Caco-2 (cell line): ENCODE results near the gene KIRREL2. TPM values are rescaled to one million over a fixed set of nuclear protein-coding genes. Genes with fewer than 3 reads are reported as not detected.
A peak's percentile ranks its signal among the peaks of the same experiment; 100 is the strongest.

Source experiments
- BruUV-seq: library from RNA; stranded (reverse); fragments of 400-500 nt; replicated peaks from 2 replicates; lab custom pipeline; 2021; lab: Mats Ljungman, UMichigan
- CTCF ChIA-PET: fragments of 300-600 bp; sonication (Branson Sonifier 250); formaldehyde crosslinking; loops from one replicate; lab custom pipeline; 2022; ENCODE audit warnings: antibody characterized with exemption; lab: Charles Lee
- POLR2A ChIA-PET: fragments of 300-600 bp; sonication (Branson Sonifier 250); formaldehyde crosslinking; loops from one replicate; lab custom pipeline; 2022; ENCODE audit warnings: antibody characterized with exemption; lab: Charles Lee
- DNase-seq, 2 experiments: peaks; one replicate each; pipeline versions ENCODE4 v3.0.0 to v3.0.0-alpha.2; 2020 to 2022
- H3K27me3 ChIP-seq: replicated peaks from 2 replicates; pipeline ENCODE4 v1.6.0; 2011; ENCODE audit warnings: low read length; ENCODE audit not compliant: control insufficient read depth, insufficient read depth
- H3K36me3 ChIP-seq: 2 replicates; pipeline ENCODE4 v1.5.1; 2011; ENCODE audit warnings: low read length; ENCODE audit not compliant: control insufficient read depth, insufficient read depth
- H3K4me1 ChIP-seq: fragments of 250-450 bp; sonication (Bioruptor Pico); 2 replicates; pipeline ENCODE4 v1.5.1; 2020; ENCODE audit warnings: mild to moderate bottlenecking
- H3K4me3 ChIP-seq: 2 replicates; pipeline ENCODE4 v1.5.1; 2011; ENCODE audit warnings: low read depth, mild to moderate bottlenecking, control low read depth, low read length
- H3K9me3 ChIP-seq: fragments of 250-450 bp; sonication (Bioruptor Pico); 2 replicates; pipeline ENCODE4 v1.5.1; 2020; ENCODE audit warnings: mild to moderate bottlenecking, moderate library complexity
- H3K27ac Mint-ChIP-seq: one replicate; pipeline ENCODE4 v1.8.0; 2022; ENCODE audit warnings: mixed read lengths; ENCODE audit not compliant: unreplicated experiment
- H3K27me3 Mint-ChIP-seq: one replicate; pipeline ENCODE4 v1.8.0; 2022; ENCODE audit warnings: mixed read lengths; ENCODE audit not compliant: insufficient read depth, unreplicated experiment
- H3K36me3 Mint-ChIP-seq: one replicate; pipeline ENCODE4 v1.8.0; 2022; ENCODE audit warnings: mild to moderate bottlenecking, mixed read lengths; ENCODE audit not compliant: insufficient read depth, unreplicated experiment
- H3K4me1 Mint-ChIP-seq: one replicate; pipeline ENCODE4 v1.8.0; 2022; ENCODE audit warnings: low read depth, mixed read lengths; ENCODE audit not compliant: unreplicated experiment
- H3K4me3 Mint-ChIP-seq: one replicate; pipeline ENCODE4 v1.8.0; 2022; ENCODE audit warnings: mild to moderate bottlenecking, moderate library complexity, mixed read lengths; ENCODE audit not compliant: unreplicated experiment
- H3K9me3 Mint-ChIP-seq: one replicate; pipeline ENCODE4 v1.8.0; 2022; ENCODE audit warnings: mixed read lengths; ENCODE audit not compliant: unreplicated experiment
- CTCF ChIP-seq, 2 experiments: fragments of 200-600 bp in 1 of 2; IDR thresholded peaks; 1 replicate in 1 of 2; 2 replicates in 1 of 2; pipeline versions ENCODE4 v1.5.1 to v1.8.0; 2011 to 2022; ENCODE audit warnings: antibody characterized with exemption in 1 of 2, control low read depth in 1 of 2, inconsistent platforms in 1 of 2, low read depth in 1 of 2, low read length in 1 of 2, mild to moderate bottlenecking in 1 of 2, moderate library complexity in 1 of 2; ENCODE audit not compliant: insufficient read depth in 1 of 2, severe bottlenecking in 1 of 2, unreplicated experiment in 1 of 2
- intact Hi-C: fragments of 100-400 bp; cut with micrococcal nuclease; formaldehyde crosslinking; loops from one replicate; pipeline ENCODE4 v1.10.0; 2022; ENCODE audit not compliant: unreplicated experiment
- total RNA-seq: library from RNA; stranded (reverse); gene quantifications from 2 replicates; pipeline ENCODE4 v1.2.3, GENCODE V29; 2022

Gene KIRREL2
- total RNA-seq, 1 experiment from 2014 or later = 0.14 TPM

- BruUV-seq = no TSS peak
- H3K9me3 Mint-ChIP-seq = no peaks in the 10 kb centered on the region
- intact Hi-C loops = no loop called here
- H3K27me3 ChIP-seq = no peaks in the 10 kb centered on the region; the same call in 1 of the 2 replicates
- no peak for TF ChIP-seq CTCF (IDR thresholded peaks at IDR 0.05; ENCODE audit: insufficient read depth in 1 of 2, low read depth in 1 of 2, low read length in 1 of 2, severe bottlenecking in 1 of 2, unreplicated experiment in 1 of 2)
- ChIA-PET POLR2A (no interaction called here), CTCF (interaction anchor here (0.6 to 0.7 kb wide), 2 partner anchors 9 to 40 kb away, joined by 5 read pairs; no protein-coding TSS in a partner anchor)
- H3K4me3 Mint-ChIP-seq = no peak overlapping the region
- H3K36me3 ChIP-seq = no peaks in the 10 kb centered on the region
- H3K27ac Mint-ChIP-seq = no peak overlapping the region
- peaks cover 7% of the 10 kb centered on the region for H3K36me3 Mint-ChIP-seq
- H3K4me3 ChIP-seq = no peak overlapping the region
- peaks cover 9% of the 10 kb centered on the region for H3K4me1 Mint-ChIP-seq
- no peak for DNase-seq
- H3K4me1 ChIP-seq = peaks cover 17% of the 10 kb centered on the region
- H3K9me3 ChIP-seq = no peaks in the 10 kb centered on the region
- peaks cover 9% of the 10 kb centered on the region for H3K27me3 Mint-ChIP-seq
Observed at GRCh38 chr19:35860436-35860817, 3.7 kb downstream of the KIRREL2 start.

- Mint-ChIP-seq H3K36me3 (peaks cover 7% of the 10 kb centered on the region), H3K9me3 (no peaks in the 10 kb centered on the region), H3K4me3 (peak overlapping the region; percentile 65), H3K27ac (no peak overlapping the region), H3K4me1 (peaks cover 9% of the 10 kb centered on the region), H3K27me3 (peaks cover 15% of the 10 kb centered on the region)
- intact Hi-C loops = no loop called here
- BruUV-seq = no TSS peak
- ChIA-PET CTCF (interaction anchor here (0.6 to 0.7 kb wide), 2 partner anchors 9 to 41 kb away, joined by 3 to 5 read pairs; partner anchors contain the start of gene NPHS1), POLR2A (no interaction called here)
- no peak for TF ChIP-seq CTCF (IDR thresholded peaks at IDR 0.05; ENCODE audit: insufficient read depth in 1 of 2, low read depth in 1 of 2, low read length in 1 of 2, severe bottlenecking in 1 of 2, unreplicated experiment in 1 of 2)
- H3K27me3 ChIP-seq = no peaks in the 10 kb centered on the region; the same call in 1 of the 2 replicates
- H3K9me3 ChIP-seq = no peaks in the 10 kb centered on the region
- peak; percentile 70 to 81 for DNase-seq
- H3K36me3 ChIP-seq = no peaks in the 10 kb centered on the region
- H3K4me1 ChIP-seq = peaks cover 13% of the 10 kb centered on the region
- H3K4me3 ChIP-seq = no peak overlapping the region
Observed at GRCh38 chr19:35860818-35861639, 4.3 kb downstream of the KIRREL2 start.

GRCh38 chr19:35861640-35862160 lies 5.0 kb downstream of the KIRREL2 start:
- Histone ChIP-seq H3K27me3 (no peaks in the 10 kb centered on the region; the same call in 1 of the 2 replicates), H3K4me1 (peaks cover 10% of the 10 kb centered on the region), H3K36me3 (no peaks in the 10 kb centered on the region), H3K4me3 (no peak overlapping the region), H3K9me3 (no peaks in the 10 kb centered on the region)
- intact Hi-C loops = no loop called here
- Mint-ChIP-seq H3K36me3 (peaks cover 7% of the 10 kb centered on the region), H3K4me3 (peak overlapping the region; percentile 65), H3K4me1 (peaks cover 9% of the 10 kb centered on the region), H3K27me3 (peaks cover 19% of the 10 kb centered on the region), H3K9me3 (no peaks in the 10 kb centered on the region), H3K27ac (no peak overlapping the region)
- no peak for DNase-seq
- no peak for TF ChIP-seq CTCF (IDR thresholded peaks at IDR 0.05; ENCODE audit: insufficient read depth in 1 of 2, low read depth in 1 of 2, low read length in 1 of 2, severe bottlenecking in 1 of 2, unreplicated experiment in 1 of 2)
- POLR2A ChIA-PET = no interaction called here
- CTCF ChIA-PET = no interaction called here
- BruUV-seq = no TSS peak
